ENCODE measurements around the gene RPAP3.

The RPAP3 gene

GRCh38 chr12:47745485-47746041 is 39.7 kb upstream of the RPAP3 start:
- Histone ChIP-seq H2BK5ac (ENCODE audit: low read depth, low read length, poor library complexity, severe bottlenecking) (no peak overlapping the region), H3K18ac (ENCODE audit: low read depth in 1 of 2, low read length in 2 of 2) (no peak overlapping the region), H3K4me3 (ENCODE audit: insufficient read depth in 1 of 2, low read depth in 1 of 2, low read length in 2 of 2) (no peak overlapping the region), H3K14ac (ENCODE audit: low read length in 2 of 2) (no peak overlapping the region), H3K9me3 (ENCODE audit: control insufficient read depth, low read length) (no peaks in the 10 kb centered on the region), H2AFZ (ENCODE audit: low read depth, low read length) (no peak overlapping the region), H2BK12ac (ENCODE audit: low read length in 2 of 2) (no peak overlapping the region), H3K27me3 (ENCODE audit: control insufficient read depth in 1 of 2, insufficient read depth in 1 of 2, low read length in 2 of 2) (peaks cover 0 to 17% of the 10 kb centered on the region in 2 experiments), H3K27ac (ENCODE audit: low read length, poor library complexity, severe bottlenecking) (no peak overlapping the region), H3K23ac (ENCODE audit: low read length in 2 of 2) (no peak overlapping the region), H2BK15ac (ENCODE audit: low read depth, poor library complexity, severe bottlenecking) (no peak overlapping the region), H3K4ac (ENCODE audit: low read depth in 1 of 2, low read length in 2 of 2) (no peak overlapping the region), H3K36me3 (ENCODE audit: control insufficient read depth in 1 of 2, insufficient read depth in 2 of 2, low read depth in 1 of 2, low read length in 2 of 2) (peaks cover 4 to 77% of the 10 kb centered on the region in 2 experiments), H3K9ac (ENCODE audit: low read length) (no peak overlapping the region), H4K8ac (ENCODE audit: low read length) (no peak overlapping the region), H3K79me1 (replicated peaks; ENCODE audit: low read length, poor library complexity, severe bottlenecking) (peaks cover 2% of the 10 kb centered on the region), H3K4me2 (ENCODE audit: low read length, poor library complexity, severe bottlenecking) (no peak overlapping the region), H2AK5ac (ENCODE audit: low read length, severe bottlenecking) (no peak overlapping the region), H4K91ac (ENCODE audit: low read length) (no peak overlapping the region), H3K4me1 (ENCODE audit: control insufficient read depth, insufficient read depth, low read depth, low read length) (peaks cover 11% of the 10 kb centered on the region), H2BK120ac (ENCODE audit: low read depth, low read length) (no peak overlapping the region)
- 87% methylated on average over 16 of the region's 16 CpGs for whole genome bisulfite sequencing
- no peak for DNase-seq

GRCh38 chr12:47744778-47745436 is 39.1 kb upstream of the RPAP3 start:
- no peaks in the 10 kb centered on the region for H3K9me3 ChIP-seq (ENCODE audit: control insufficient read depth, low read length)
- H3K79me1 ChIP-seq (replicated peaks; ENCODE audit: low read length, poor library complexity, severe bottlenecking), result peaks cover 2% of the 10 kb centered on the region
- no peak for DNase-seq
- H4K91ac ChIP-seq (ENCODE audit: low read length), result no peak overlapping the region
- H2BK120ac ChIP-seq (ENCODE audit: low read depth, low read length), result no peak overlapping the region
- no peak overlapping the region for H3K14ac ChIP-seq (ENCODE audit: low read length in 2 of 2)
- H3K4me1 ChIP-seq (ENCODE audit: control insufficient read depth, insufficient read depth, low read depth, low read length), result peaks cover 12% of the 10 kb centered on the region
- H3K27ac ChIP-seq (ENCODE audit: low read length, poor library complexity, severe bottlenecking), result no peak overlapping the region
- no peak overlapping the region for H3K23ac ChIP-seq (ENCODE audit: low read length in 2 of 2)
- H3K4me2 ChIP-seq (ENCODE audit: low read length, poor library complexity, severe bottlenecking), result no peak overlapping the region
- H3K18ac ChIP-seq (ENCODE audit: low read depth in 1 of 2, low read length in 2 of 2), result no peak overlapping the region
- no peak overlapping the region for H3K9ac ChIP-seq (ENCODE audit: low read length)
- H2BK15ac ChIP-seq (ENCODE audit: low read depth, poor library complexity, severe bottlenecking), result no peak overlapping the region
- peak overlapping the region; percentile 2 for H2AK5ac ChIP-seq (ENCODE audit: low read length, severe bottlenecking)
- H2BK5ac ChIP-seq (ENCODE audit: low read depth, low read length, poor library complexity, severe bottlenecking), result no peak overlapping the region
- peaks cover 4 to 77% of the 10 kb centered on the region in 2 experiments for H3K36me3 ChIP-seq (ENCODE audit: control insufficient read depth in 1 of 2, insufficient read depth in 2 of 2, low read depth in 1 of 2, low read length in 2 of 2)
- H2AFZ ChIP-seq (ENCODE audit: low read depth, low read length), result no peak overlapping the region
- H3K27me3 ChIP-seq (ENCODE audit: control insufficient read depth in 1 of 2, insufficient read depth in 1 of 2, low read length in 2 of 2), result peaks cover 0 to 17% of the 10 kb centered on the region in 2 experiments
- 83% methylated on average over 8 of the region's 8 CpGs for WGBS
- no peak overlapping the region for H4K8ac ChIP-seq (ENCODE audit: low read length)
- no peak overlapping the region for H3K4ac ChIP-seq (ENCODE audit: low read depth in 1 of 2, low read length in 2 of 2)
- H2BK12ac ChIP-seq (ENCODE audit: low read length in 2 of 2), result no peak overlapping the region
- no peak overlapping the region for H3K4me3 ChIP-seq (ENCODE audit: insufficient read depth in 1 of 2, low read depth in 1 of 2, low read length in 2 of 2)

GRCh38 chr12:47744005-47744651 is 38.3 kb upstream of the RPAP3 start:
- no peak overlapping the region for H4K91ac ChIP-seq (ENCODE audit: low read length)
- H3K9ac ChIP-seq (ENCODE audit: low read length), result no peak overlapping the region
- peaks cover 4 to 77% of the 10 kb centered on the region in 2 experiments for H3K36me3 ChIP-seq (ENCODE audit: control insufficient read depth in 1 of 2, insufficient read depth in 2 of 2, low read depth in 1 of 2, low read length in 2 of 2)
- no peak overlapping the region for H3K4ac ChIP-seq (ENCODE audit: low read depth in 1 of 2, low read length in 2 of 2)
- no peak overlapping the region for H3K27ac ChIP-seq (ENCODE audit: low read length, poor library complexity, severe bottlenecking)
- H3K23ac ChIP-seq (ENCODE audit: low read length in 2 of 2), result no peak overlapping the region
- H2AFZ ChIP-seq (ENCODE audit: low read depth, low read length), result no peak overlapping the region
- no peaks in the 10 kb centered on the region for H3K9me3 ChIP-seq (ENCODE audit: control insufficient read depth, low read length)
- WGBS, result 41% methylated on average over 8 of the region's 10 CpGs
- H3K4me3 ChIP-seq (ENCODE audit: insufficient read depth in 1 of 2, low read depth in 1 of 2, low read length in 2 of 2), result no peak overlapping the region
- no peaks in the 10 kb centered on the region for H3K79me1 ChIP-seq (replicated peaks; ENCODE audit: low read length, poor library complexity, severe bottlenecking)
- H3K14ac ChIP-seq (ENCODE audit: low read length in 2 of 2), result no peak overlapping the region
- H3K4me2 ChIP-seq (ENCODE audit: low read length, poor library complexity, severe bottlenecking), result no peak overlapping the region
- no peak overlapping the region for H3K18ac ChIP-seq (ENCODE audit: low read depth in 1 of 2, low read length in 2 of 2)
- H2BK12ac ChIP-seq (ENCODE audit: low read length in 2 of 2), result no peak overlapping the region
- no peak overlapping the region for H2BK15ac ChIP-seq (ENCODE audit: low read depth, poor library complexity, severe bottlenecking)
- H4K8ac ChIP-seq (ENCODE audit: low read length), result no peak overlapping the region
- no peak overlapping the region for H2BK5ac ChIP-seq (ENCODE audit: low read depth, low read length, poor library complexity, severe bottlenecking)
- no peak overlapping the region for H2AK5ac ChIP-seq (ENCODE audit: low read length, severe bottlenecking)
- H3K27me3 ChIP-seq (ENCODE audit: control insufficient read depth in 1 of 2, insufficient read depth in 1 of 2, low read length in 2 of 2), result peaks cover 0 to 17% of the 10 kb centered on the region in 2 experiments
- H3K4me1 ChIP-seq (ENCODE audit: control insufficient read depth, insufficient read depth, low read depth, low read length), result peaks cover 12% of the 10 kb centered on the region
- H2BK120ac ChIP-seq (ENCODE audit: low read depth, low read length), result no peak overlapping the region
- DNase-seq, result no peak

GRCh38 chr12:47743311-47743860 is 37.6 kb upstream of the RPAP3 start:
- no peak overlapping the region for H3K14ac ChIP-seq (ENCODE audit: low read length in 2 of 2)
- no peak overlapping the region for H3K27ac ChIP-seq (ENCODE audit: low read length, poor library complexity, severe bottlenecking)
- H2BK120ac ChIP-seq (ENCODE audit: low read depth, low read length), result no peak overlapping the region
- no peak for DNase-seq
- H3K27me3 ChIP-seq (ENCODE audit: control insufficient read depth in 1 of 2, insufficient read depth in 1 of 2, low read length in 2 of 2), result peaks cover 0 to 17% of the 10 kb centered on the region in 2 experiments
- peaks cover 12% of the 10 kb centered on the region for H3K4me1 ChIP-seq (ENCODE audit: control insufficient read depth, insufficient read depth, low read depth, low read length)
- no peak overlapping the region for H4K8ac ChIP-seq (ENCODE audit: low read length)
- no peak overlapping the region for H2BK12ac ChIP-seq (ENCODE audit: low read length in 2 of 2)
- H2BK5ac ChIP-seq (ENCODE audit: low read depth, low read length, poor library complexity, severe bottlenecking), result no peak overlapping the region
- no peak overlapping the region for H2BK15ac ChIP-seq (ENCODE audit: low read depth, poor library complexity, severe bottlenecking)
- 83% methylated on average over 9 of the region's 9 CpGs for WGBS
- H2AK5ac ChIP-seq (ENCODE audit: low read length, severe bottlenecking), result no peak overlapping the region
- no peaks in the 10 kb centered on the region for H3K9me3 ChIP-seq (ENCODE audit: control insufficient read depth, low read length)
- H3K4me3 ChIP-seq (ENCODE audit: insufficient read depth in 1 of 2, low read depth in 1 of 2, low read length in 2 of 2), result no peak overlapping the region
- no peak overlapping the region for H3K4ac ChIP-seq (ENCODE audit: low read depth in 1 of 2, low read length in 2 of 2)
- no peak overlapping the region for H3K9ac ChIP-seq (ENCODE audit: low read length)
- no peak overlapping the region for H4K91ac ChIP-seq (ENCODE audit: low read length)
- peaks cover 4 to 77% of the 10 kb centered on the region in 2 experiments for H3K36me3 ChIP-seq (ENCODE audit: control insufficient read depth in 1 of 2, insufficient read depth in 2 of 2, low read depth in 1 of 2, low read length in 2 of 2)
- H3K18ac ChIP-seq (ENCODE audit: low read depth in 1 of 2, low read length in 2 of 2), result no peak overlapping the region
- H3K79me1 ChIP-seq (replicated peaks; ENCODE audit: low read length, poor library complexity, severe bottlenecking), result no peaks in the 10 kb centered on the region
- H2AFZ ChIP-seq (ENCODE audit: low read depth, low read length), result no peak overlapping the region
- no peak overlapping the region for H3K23ac ChIP-seq (ENCODE audit: low read length in 2 of 2)
- no peak overlapping the region for H3K4me2 ChIP-seq (ENCODE audit: low read length, poor library complexity, severe bottlenecking)
